ENCODE data around the gene DOK3. TPM values are rescaled to one million over a fixed set of nuclear protein-coding genes. Genes with fewer than 3 reads are reported as not detected.

DOK3 gene
- total and polyA plus RNA-seq, 10 of the 15 experiments (the other 5 are each of a cell fraction or from before 2014, with no cell fraction given): 6.6 to 107 (median 52.1) TPM

- TF ChIP-seq ELK1 (IDR thresholded peaks at IDR 0.05; ENCODE audit: low read depth, low read length) (no peak), E2F8 (IDR thresholded peaks at IDR 0.05; ENCODE audit: low read depth, partially characterized antibody) (no peak), RAD51 (IDR thresholded peaks at IDR 0.05) (no peak)
Measured at GRCh38 chr5:177509381-177509951, at the start of gene DOK3 (continued).

- ChIA-PET RAD21 (ENCODE audit: unreplicated experiment) (no interaction called here), SMC1A (ENCODE audit: uncharacterized antibody, unreplicated experiment) (interaction anchor here (1.3 kb wide), 1 partner anchor 12 kb away, joined by 3 read pairs; no protein-coding TSS in a partner anchor), CTCF (no interaction called here), POLR2A (no interaction called here)
- in situ Hi-C loops (cut with MboI) (no loop called here), intact Hi-C loops (cut with micrococcal nuclease; ENCODE audit: unreplicated experiment) (no loop called here)
- BruUV-seq (replicated peaks): no TSS peak
- Histone ChIP-seq H3K79me2 (ENCODE audit: control insufficient read depth, insufficient read depth, low read length) (peaks cover 15% of the 10 kb centered on the region), H3K27me3 (replicated peaks in 1 of 2; ENCODE audit: control insufficient read depth in 2 of 2, insufficient read depth in 2 of 2, low read length in 1 of 2) (no peaks in the 10 kb centered on the region), H3K4me2 (ENCODE audit: control insufficient read depth, insufficient read depth) (no peak overlapping the region), H3K27ac (ENCODE audit: control insufficient read depth, insufficient read depth) (no peak overlapping the region), H3K9me3 (replicated peaks; ENCODE audit: control insufficient read depth, insufficient read depth, low read length) (no peaks in the 10 kb centered on the region; the same call in 2 of the 3 replicates), H3K36me3 (ENCODE audit: control insufficient read depth in 2 of 2, insufficient read depth in 2 of 2, low read length in 1 of 2) (no peaks in the 10 kb centered on the region), H3K4me3 (no peak overlapping the region), H2AFZ (ENCODE audit: control insufficient read depth, low read depth, low read length) (no peak overlapping the region), H3K9ac (ENCODE audit: control insufficient read depth, insufficient read depth, low read length) (no peak overlapping the region), H4K20me1 (ENCODE audit: control insufficient read depth, insufficient read depth) (no peaks in the 10 kb centered on the region), H3K4me1 (ENCODE audit: control insufficient read depth, insufficient read depth, low read length) (peaks cover 5% of the 10 kb centered on the region)
- TF ChIP-seq HSF1 (IDR thresholded peaks at IDR 0.05; ENCODE audit: low read depth, low read length): no peak
- no peak for TF ChIP-seq CTCF (IDR thresholded peaks at IDR 0.05 in 2 of 3, conservative IDR thresholded peaks at IDR 0.05 in 1 of 3; ENCODE audit: control insufficient read depth in 2 of 3, extremely low read depth in 1 of 3, insufficient read depth in 1 of 3, low read depth in 3 of 3, low read length in 3 of 3)
- TF ChIP-seq POLR2A (IDR thresholded peaks at IDR 0.05; ENCODE audit: low read depth, low read length): no peak
- no peak for FAIRE-seq
- 40% methylated on average over 5 of the region's 5 CpGs for WGBS (ENCODE audit: insufficient coverage, insufficient replicate concordance, low lambda C conversion rate, missing lambda C conversion rate)
- DNase-seq (ENCODE audit: low read depth, low spot score): no peak
- ATAC-seq: no peak
Measured at GRCh38 chr5:177557796-177558195, 48.2 kb upstream of the DOK3 start.

Data from GM12878 (cell line).